Measurements from ENCODE around the gene SMC3. TPM values are rescaled to one million over a fixed set of nuclear protein-coding genes. Genes with fewer than 3 reads are reported as not detected.

SMC3 gene
- total RNA-seq, 1 donor from 2014 or later = 39.8 TPM

DNA sequence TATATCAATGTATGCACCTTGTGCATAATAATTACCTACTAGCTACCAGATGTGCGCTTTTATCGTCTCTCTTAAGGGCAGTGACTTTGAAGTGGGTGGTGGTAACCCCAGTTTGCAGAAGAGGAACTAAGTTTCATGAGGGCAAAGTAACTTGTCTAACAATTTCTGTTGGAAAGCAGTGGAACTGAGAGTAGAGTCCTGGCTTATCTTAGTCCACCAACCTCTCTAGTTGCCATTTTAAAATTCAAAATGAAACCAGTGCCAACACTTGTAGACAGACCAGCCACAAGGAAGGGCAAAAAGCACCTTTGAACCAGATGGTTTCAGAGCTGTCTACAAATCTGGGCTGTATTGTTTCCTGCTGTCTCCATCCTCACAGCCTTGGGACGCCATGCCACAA, 44.6 kb downstream of the SMC3 start:
- H3K4me3 Mint-ChIP-seq (ENCODE audit: unreplicated experiment) = no peak overlapping the region
- no peaks in the 10 kb centered on the region for H3K9me3 Mint-ChIP-seq (ENCODE audit: unreplicated experiment)
- DNase-seq (ENCODE audit: extremely low spot score, unreplicated experiment) = no peak
- H3K27ac Mint-ChIP-seq (ENCODE audit: unreplicated experiment) = no peak overlapping the region
- no peaks in the 10 kb centered on the region for H3K36me3 Mint-ChIP-seq (ENCODE audit: unreplicated experiment)
- TF ChIP-seq, protein P1, sequence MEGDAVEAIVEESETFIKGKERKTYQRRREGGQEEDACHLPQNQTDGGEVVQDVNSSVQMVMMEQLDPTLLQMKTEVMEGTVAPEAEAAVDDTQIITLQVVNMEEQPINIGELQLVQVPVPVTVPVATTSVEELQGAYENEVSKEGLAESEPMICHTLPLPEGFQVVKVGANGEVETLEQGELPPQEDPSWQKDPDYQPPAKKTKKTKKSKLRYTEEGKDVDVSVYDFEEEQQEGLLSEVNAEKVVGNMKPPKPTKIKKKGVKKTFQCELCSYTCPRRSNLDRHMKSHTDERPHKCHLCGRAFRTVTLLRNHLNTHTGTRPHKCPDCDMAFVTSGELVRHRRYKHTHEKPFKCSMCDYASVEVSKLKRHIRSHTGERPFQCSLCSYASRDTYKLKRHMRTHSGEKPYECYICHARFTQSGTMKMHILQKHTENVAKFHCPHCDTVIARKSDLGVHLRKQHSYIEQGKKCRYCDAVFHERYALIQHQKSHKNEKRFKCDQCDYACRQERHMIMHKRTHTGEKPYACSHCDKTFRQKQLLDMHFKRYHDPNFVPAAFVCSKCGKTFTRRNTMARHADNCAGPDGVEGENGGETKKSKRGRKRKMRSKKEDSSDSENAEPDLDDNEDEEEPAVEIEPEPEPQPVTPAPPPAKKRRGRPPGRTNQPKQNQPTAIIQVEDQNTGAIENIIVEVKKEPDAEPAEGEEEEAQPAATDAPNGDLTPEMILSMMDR (IDR thresholded peaks at IDR 0.05) = no peak
- peaks cover 3% of the 10 kb centered on the region for H3K27me3 Mint-ChIP-seq (ENCODE audit: unreplicated experiment)
- peaks cover 11% of the 10 kb centered on the region for H3K4me1 Mint-ChIP-seq (ENCODE audit: unreplicated experiment)

DNA sequence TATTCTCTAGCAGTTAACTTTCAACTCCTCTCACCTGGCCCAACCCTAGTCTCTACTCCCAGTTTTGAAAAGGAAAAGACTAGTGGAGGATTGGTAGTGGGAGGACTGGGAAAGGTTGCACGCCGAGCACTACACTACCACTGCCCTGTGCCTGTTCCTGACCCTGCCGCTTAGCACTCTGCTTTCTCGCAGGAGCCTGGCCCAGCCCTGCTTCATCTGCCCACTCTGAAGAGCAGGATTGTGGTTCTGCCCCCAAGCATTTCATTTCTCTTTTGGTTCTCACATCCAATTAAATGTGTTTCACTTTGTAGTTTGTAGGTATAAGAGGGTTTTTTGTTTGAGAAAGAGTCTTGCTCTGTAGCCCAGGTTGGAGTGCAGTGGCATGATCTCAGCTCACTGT, 45.1 kb downstream of the SMC3 start:
- no peak for DNase-seq (ENCODE audit: extremely low spot score, unreplicated experiment)
- no peaks in the 10 kb centered on the region for H3K9me3 Mint-ChIP-seq (ENCODE audit: unreplicated experiment)

DNA sequence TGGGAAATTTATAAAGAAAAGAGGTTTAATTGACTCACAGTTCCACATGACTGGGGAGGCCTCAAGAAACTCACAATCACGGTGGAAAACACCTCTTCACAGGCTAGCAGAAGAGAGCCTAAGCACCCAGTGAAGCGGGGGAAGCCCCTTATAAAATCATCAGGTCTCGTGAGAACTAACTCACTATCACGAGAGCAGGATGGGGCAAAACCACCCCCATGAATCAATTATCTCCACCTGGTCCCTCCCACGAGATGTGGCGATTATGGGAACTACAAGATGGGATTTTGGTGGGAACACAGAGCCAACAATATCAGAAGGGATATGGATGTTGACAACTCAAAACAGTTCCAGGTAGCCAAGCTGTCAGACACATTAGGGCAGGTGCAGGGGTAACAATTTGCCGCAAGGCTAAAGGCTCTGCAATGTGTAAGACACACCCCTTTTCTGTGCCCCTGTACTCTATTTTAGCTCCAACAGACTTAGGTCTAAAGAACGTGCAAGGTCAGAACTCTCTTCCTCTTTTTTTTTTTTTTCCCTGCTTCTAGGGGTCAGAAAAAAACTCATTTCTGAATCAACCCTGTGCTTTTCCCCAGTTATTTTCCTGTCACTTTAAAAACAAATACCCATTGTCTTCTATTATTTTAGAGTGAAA, 46.0 kb downstream of the SMC3 start:
- H3K27ac Mint-ChIP-seq (ENCODE audit: unreplicated experiment) = no peak overlapping the region
- H3K4me1 Mint-ChIP-seq (ENCODE audit: unreplicated experiment) = peaks cover 11% of the 10 kb centered on the region
- no peak overlapping the region for H3K4me3 Mint-ChIP-seq (ENCODE audit: unreplicated experiment)
- DNase-seq (ENCODE audit: extremely low spot score, unreplicated experiment) = no peak
- H3K36me3 Mint-ChIP-seq (ENCODE audit: unreplicated experiment) = no peaks in the 10 kb centered on the region
- H3K9me3 Mint-ChIP-seq (ENCODE audit: unreplicated experiment) = no peaks in the 10 kb centered on the region
- peaks cover 3% of the 10 kb centered on the region for H3K27me3 Mint-ChIP-seq (ENCODE audit: unreplicated experiment)
- TF ChIP-seq, protein P1 (IDR thresholded peaks at IDR 0.05) = no peak

More for the DNA sequence above, 45.1 kb downstream of the SMC3 start:
- H3K4me1 Mint-ChIP-seq (ENCODE audit: unreplicated experiment) = peaks cover 11% of the 10 kb centered on the region
- H3K27me3 Mint-ChIP-seq (ENCODE audit: unreplicated experiment) = peaks cover 3% of the 10 kb centered on the region
- TF ChIP-seq, protein P1 (IDR thresholded peaks at IDR 0.05) = no peak
- H3K27ac Mint-ChIP-seq (ENCODE audit: unreplicated experiment) = no peak overlapping the region
- no peak overlapping the region for H3K4me3 Mint-ChIP-seq (ENCODE audit: unreplicated experiment)
- no peaks in the 10 kb centered on the region for H3K36me3 Mint-ChIP-seq (ENCODE audit: unreplicated experiment)

DNA sequence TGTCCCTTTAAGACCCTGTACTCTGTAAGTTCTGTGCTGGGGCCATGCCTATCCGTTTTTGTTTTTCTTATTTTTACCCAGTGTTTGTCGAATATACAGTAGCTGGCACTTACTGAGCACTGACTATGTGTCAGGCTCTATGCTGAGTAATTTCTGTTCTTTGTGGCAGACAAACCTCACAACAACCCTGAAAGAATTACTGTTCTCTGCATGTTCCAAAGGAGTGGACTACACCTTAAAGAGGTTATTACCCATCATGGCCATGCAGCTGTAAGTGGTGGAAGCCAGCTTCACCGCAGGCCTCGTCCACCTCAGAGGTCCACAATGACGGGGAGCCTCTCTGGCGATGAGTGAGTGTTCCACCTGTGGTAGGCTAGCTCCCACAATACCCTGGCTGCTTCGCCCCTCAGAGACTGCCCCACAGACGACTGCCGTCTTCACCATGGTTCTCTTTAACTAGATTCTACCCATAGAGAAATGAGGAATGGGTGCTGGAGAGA, 46.6 kb downstream of the SMC3 start:
- DNase-seq (ENCODE audit: extremely low spot score, unreplicated experiment) = no peak
- H3K4me1 Mint-ChIP-seq (ENCODE audit: unreplicated experiment) = peaks cover 11% of the 10 kb centered on the region
- H3K9me3 Mint-ChIP-seq (ENCODE audit: unreplicated experiment) = no peaks in the 10 kb centered on the region
- peaks cover 3% of the 10 kb centered on the region for H3K27me3 Mint-ChIP-seq (ENCODE audit: unreplicated experiment)
- TF ChIP-seq, protein P1 (IDR thresholded peaks at IDR 0.05) = no peak
- H3K36me3 Mint-ChIP-seq (ENCODE audit: unreplicated experiment) = no peaks in the 10 kb centered on the region
- no peak overlapping the region for H3K4me3 Mint-ChIP-seq (ENCODE audit: unreplicated experiment)
- no peak overlapping the region for H3K27ac Mint-ChIP-seq (ENCODE audit: unreplicated experiment)

DNA sequence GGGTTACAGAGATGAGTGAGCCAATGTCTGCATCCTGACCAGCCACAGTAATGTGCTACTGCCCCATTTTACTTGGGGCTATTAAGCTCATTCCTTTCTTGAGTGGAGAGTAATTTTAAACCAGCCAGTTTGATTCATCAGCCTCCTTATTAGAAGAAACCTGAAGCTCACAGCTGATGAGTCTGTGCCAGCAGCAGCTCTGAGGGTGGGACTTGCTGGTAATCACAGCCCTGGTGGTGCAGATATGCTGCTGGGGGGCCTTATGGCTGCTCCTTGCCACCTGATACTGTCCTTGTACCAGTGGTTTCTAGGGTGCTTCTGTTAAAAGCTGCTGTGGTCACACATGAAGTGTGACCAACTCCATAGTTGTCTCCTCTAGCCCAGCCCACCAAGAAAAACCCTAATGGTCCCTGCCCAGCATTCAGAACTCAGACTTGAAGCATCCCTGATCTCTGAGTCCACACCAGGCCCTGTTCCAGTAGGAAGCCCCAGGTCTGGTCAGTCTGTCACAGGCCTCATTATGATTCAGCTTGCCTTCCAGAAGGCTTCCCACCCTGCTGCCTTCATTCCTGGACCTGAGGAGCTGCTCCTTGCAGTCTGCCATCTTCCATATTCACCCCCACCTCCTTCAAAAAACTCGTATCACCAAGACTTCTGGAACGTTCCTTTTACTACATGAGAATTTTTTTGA, 47.7 kb downstream of the SMC3 start:
- DNase-seq (ENCODE audit: extremely low spot score, unreplicated experiment) = no peak
- Mint-ChIP-seq H3K27me3 (ENCODE audit: unreplicated experiment) (peaks cover 3% of the 10 kb centered on the region), H3K36me3 (ENCODE audit: unreplicated experiment) (no peaks in the 10 kb centered on the region), H3K4me1 (ENCODE audit: unreplicated experiment) (peaks cover 11% of the 10 kb centered on the region), H3K4me3 (ENCODE audit: unreplicated experiment) (no peak overlapping the region), H3K27ac (ENCODE audit: unreplicated experiment) (no peak overlapping the region), H3K9me3 (ENCODE audit: unreplicated experiment) (no peaks in the 10 kb centered on the region)
- TF ChIP-seq, protein P1 (IDR thresholded peaks at IDR 0.05) = no peak
